ENCODE data around the gene KRT75. TPM values are rescaled to one million over a fixed set of nuclear protein-coding genes. Genes with fewer than 3 reads are reported as not detected.
A peak's percentile ranks its signal among the peaks of the same experiment; 100 is the strongest.

The KRT75 gene
- polyA plus RNA-seq, 2 of the 4 experiments (the other 2 are of a cell fraction), result not detected

DNA sequence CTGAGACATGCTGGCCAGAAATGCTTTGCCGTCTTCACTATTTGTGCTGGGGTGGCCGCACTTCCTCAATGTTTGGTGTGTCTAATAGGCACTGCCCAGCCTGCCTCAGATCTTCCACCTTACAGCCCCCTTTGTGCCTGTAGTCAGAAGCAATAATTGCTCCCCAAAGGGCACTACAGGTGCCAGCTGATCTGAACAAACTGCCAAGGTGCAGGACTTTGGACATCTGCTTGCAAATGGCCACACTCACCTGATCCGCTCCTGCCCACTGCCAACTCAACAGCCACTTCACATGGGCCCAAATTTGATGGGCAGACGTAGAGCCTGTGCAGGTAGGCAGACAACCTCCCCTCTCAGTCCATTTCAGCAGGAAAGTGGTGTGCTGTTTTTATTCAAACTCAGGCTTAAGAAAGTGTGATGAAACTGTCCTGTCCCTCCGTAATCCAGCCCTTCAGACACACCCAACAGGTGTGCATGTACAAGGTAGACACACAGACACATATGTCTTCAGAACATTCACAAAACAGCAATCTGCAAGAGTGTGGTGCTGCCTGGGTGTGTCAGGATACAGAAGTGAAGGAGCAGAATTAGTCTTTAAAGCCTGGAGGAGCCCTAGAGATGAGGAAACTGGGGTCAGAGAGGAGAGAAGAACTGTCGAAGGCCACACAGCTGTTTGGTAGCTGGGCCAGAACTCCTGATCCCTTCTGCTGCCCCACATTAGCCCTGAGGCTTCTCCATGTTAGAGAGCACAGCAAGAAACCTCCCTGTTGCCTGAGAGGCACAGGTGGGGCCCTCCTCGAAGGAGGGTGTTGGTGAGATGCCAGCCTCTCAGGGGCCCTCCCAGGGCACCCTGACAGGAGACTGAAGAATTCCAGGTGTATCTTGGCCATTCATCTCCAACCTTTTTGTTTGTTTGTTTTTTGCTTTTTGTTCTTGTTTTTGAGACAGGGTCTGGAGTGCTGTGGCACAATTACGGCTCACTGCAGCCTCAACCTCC is 4.4 kb upstream of the KRT75 start:
- Histone ChIP-seq H3K4me1 (peaks cover 28% of the 10 kb centered on the region), H3K4me3 (no peak overlapping the region), H3K4me2 (no peak overlapping the region), H3K27ac (peak overlapping the region in 1 of 2 experiments; percentile 79; a peak in 2 of 6 replicates), H3K9me3 (no peaks in the 10 kb centered on the region)
- FAIRE-seq (no peak), DNase-seq (ENCODE audit: low read depth in 1 of 2, low spot score in 1 of 2) (no peak), ATAC-seq (no peak)
- TF ChIP-seq ZFP36 (IDR thresholded peaks at IDR 0.05; ENCODE audit: borderline replicate concordance, partially characterized antibody), result no peak
- TF ChIP-seq MAZ (IDR thresholded peaks at IDR 0.05; ENCODE audit: borderline replicate concordance, low read depth, low read length), result no peak
- TF ChIP-seq CBX2 (IDR thresholded peaks at IDR 0.05; ENCODE audit: borderline replicate concordance, low read depth), result no peak
- TF ChIP-seq CEBPB (IDR thresholded peaks at IDR 0.05), result no peak
- no peak for TF ChIP-seq RFX5 (IDR thresholded peaks at IDR 0.05)
- TF ChIP-seq ZC3H11A (IDR thresholded peaks at IDR 0.05), result no peak
- POLR2A ChIA-PET, result no interaction called here
- CTCF ChIA-PET, result interaction anchor here (1.1 to 1.2 kb wide), 2 partner anchors 26 to 318 kb away, joined by 3 to 4 read pairs; no protein-coding TSS in a partner anchor
- 75% methylated on average over 8 of the region's 8 CpGs for WGBS (ENCODE audit: missing lambda C conversion rate)

DNA sequence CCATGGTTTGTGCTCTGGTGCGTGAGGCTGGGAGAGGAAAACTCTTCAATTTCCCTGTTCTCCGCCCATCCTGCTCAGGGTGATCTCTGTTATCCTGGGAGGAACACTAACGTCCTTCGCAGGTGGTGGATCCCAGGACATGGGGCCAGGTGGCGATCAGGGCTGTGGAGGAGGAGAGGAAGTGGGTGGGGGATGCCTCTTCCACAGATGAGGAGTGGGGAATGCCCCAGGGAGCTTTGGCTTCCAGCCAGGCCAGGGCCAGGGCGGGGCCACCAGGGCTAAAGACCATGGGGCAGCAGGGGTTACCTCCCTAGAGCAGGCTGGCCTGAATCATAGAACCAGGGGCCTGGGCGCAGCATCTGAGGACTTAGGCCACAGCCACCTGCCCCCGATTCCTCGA is 3.3 kb upstream of the KRT75 start:
- Histone ChIP-seq H3K4me2 (no peak overlapping the region), H3K27ac (0 out of 6 replicates have a peak overlapping the region, but pooled peaks of 1 of the 2 experiments have one; percentile 24), H3K9me3 (no peaks in the 10 kb centered on the region), H3K4me3 (no peak overlapping the region), H3K4me1 (peaks cover 18% of the 10 kb centered on the region)
- WGBS (ENCODE audit: missing lambda C conversion rate), result 71% methylated on average over 9 of the region's 9 CpGs
- no peak for TF ChIP-seq HOXB13 (CRISPR knock-in tag; IDR thresholded peaks at IDR 0.05; ENCODE audit: low read depth)
- TF ChIP-seq CBX2 (IDR thresholded peaks at IDR 0.05; ENCODE audit: borderline replicate concordance, low read depth), result no peak
- TF ChIP-seq SMC3 (IDR thresholded peaks at IDR 0.05), result no peak
- no peak for TF ChIP-seq EP300 (IDR thresholded peaks at IDR 0.05)
- TF ChIP-seq MAZ (IDR thresholded peaks at IDR 0.05; ENCODE audit: borderline replicate concordance, low read depth, low read length), result no peak
- TF ChIP-seq TP53 (CRISPR knock-in tag; IDR thresholded peaks at IDR 0.05), result no peak
- TF ChIP-seq SREBF2 (IDR thresholded peaks at IDR 0.05), result no peak
- TF ChIP-seq ZFP36 (IDR thresholded peaks at IDR 0.05; ENCODE audit: borderline replicate concordance, partially characterized antibody), result no peak
- TF ChIP-seq HEYL (CRISPR knock-in tag; IDR thresholded peaks at IDR 0.05), result no peak
- no peak for TF ChIP-seq CEBPB (IDR thresholded peaks at IDR 0.05)
- TF ChIP-seq, protein P1, sequence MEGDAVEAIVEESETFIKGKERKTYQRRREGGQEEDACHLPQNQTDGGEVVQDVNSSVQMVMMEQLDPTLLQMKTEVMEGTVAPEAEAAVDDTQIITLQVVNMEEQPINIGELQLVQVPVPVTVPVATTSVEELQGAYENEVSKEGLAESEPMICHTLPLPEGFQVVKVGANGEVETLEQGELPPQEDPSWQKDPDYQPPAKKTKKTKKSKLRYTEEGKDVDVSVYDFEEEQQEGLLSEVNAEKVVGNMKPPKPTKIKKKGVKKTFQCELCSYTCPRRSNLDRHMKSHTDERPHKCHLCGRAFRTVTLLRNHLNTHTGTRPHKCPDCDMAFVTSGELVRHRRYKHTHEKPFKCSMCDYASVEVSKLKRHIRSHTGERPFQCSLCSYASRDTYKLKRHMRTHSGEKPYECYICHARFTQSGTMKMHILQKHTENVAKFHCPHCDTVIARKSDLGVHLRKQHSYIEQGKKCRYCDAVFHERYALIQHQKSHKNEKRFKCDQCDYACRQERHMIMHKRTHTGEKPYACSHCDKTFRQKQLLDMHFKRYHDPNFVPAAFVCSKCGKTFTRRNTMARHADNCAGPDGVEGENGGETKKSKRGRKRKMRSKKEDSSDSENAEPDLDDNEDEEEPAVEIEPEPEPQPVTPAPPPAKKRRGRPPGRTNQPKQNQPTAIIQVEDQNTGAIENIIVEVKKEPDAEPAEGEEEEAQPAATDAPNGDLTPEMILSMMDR (IDR thresholded peaks at IDR 0.05), result no peak
- TF ChIP-seq TFCP2L1 (CRISPR knock-in tag; IDR thresholded peaks at IDR 0.05), result no peak
- TF ChIP-seq KDM1A (IDR thresholded peaks at IDR 0.05; ENCODE audit: low read depth), result no peak
- FAIRE-seq (no peak), ATAC-seq (no peak), DNase-seq (ENCODE audit: low read depth in 1 of 2, low spot score in 1 of 2) (no peak)
- CTCF ChIA-PET, result interaction anchor here (0.5 to 1.4 kb wide), 3 partner anchors 28 to 379 kb away, joined by 3 to 4 read pairs (median 3); no protein-coding TSS in a partner anchor
- POLR2A ChIA-PET, result no interaction called here

DNA sequence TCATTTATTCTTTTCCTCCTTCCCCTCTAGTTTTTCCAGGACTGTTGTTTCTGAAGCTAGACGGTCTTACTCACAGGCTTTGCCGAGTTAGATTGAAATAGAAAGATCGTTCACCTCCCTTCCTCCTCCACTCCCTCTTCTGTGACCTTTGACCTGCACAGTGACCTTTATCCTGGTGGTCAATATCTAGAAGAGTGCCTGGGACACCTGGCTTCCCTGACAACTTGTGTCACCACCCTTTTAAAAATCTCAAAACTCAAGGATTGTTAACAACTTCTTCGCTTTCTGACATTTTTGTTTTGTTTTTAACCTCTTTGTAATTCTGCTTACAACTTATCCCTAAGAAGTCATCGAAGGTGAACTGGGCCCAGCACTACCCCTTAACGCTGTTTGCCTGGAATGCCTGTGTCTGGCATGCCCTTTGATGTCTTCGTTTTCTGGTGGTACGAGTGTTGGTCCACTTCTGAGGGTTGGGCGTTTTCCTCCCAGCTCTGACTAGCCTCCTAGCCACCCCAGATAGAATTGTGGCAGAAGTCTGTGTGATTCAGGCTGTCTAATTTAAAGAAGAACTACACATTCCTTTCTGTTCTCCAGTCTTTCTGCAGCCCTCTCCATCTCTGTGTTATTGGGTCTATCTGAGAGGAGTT is 2.8 kb upstream of the KRT75 start:
- no peak for FAIRE-seq
- WGBS (ENCODE audit: missing lambda C conversion rate), result 83% methylated on average over 9 of the region's 9 CpGs

More for the DNA sequence above, 2.8 kb upstream of the KRT75 start:
- CTCF ChIA-PET, result interaction anchor here (1.0 to 1.4 kb wide), 3 partner anchors 28 to 65 kb away, joined by 3 to 4 read pairs (median 3); no protein-coding TSS in a partner anchor
- H3K4me3 ChIP-seq, result no peak overlapping the region
- H3K27ac ChIP-seq, result no peak overlapping the region
- peaks cover 12% of the 10 kb centered on the region for H3K4me1 ChIP-seq
- POLR2A ChIA-PET, result no interaction called here
- H3K9me3 ChIP-seq, result no peaks in the 10 kb centered on the region
- DNase-seq (ENCODE audit: low read depth in 1 of 2, low spot score in 1 of 2) (no peak), ATAC-seq (no peak)
- TF ChIP-seq POLR2AphosphoS2 (conservative IDR thresholded peaks at IDR 0.05; ENCODE audit: low read length) (no peak), FOSB (CRISPR knock-in tag; IDR thresholded peaks at IDR 0.05) (no peak), CBX8 (IDR thresholded peaks at IDR 0.05) (no peak)
- no peak overlapping the region for H3K4me2 ChIP-seq
